ENCODE data around the gene ELMO1. TPM values are rescaled to one million over a fixed set of nuclear protein-coding genes. Genes with fewer than 3 reads are reported as not detected.

The ELMO1 gene
- total and polyA plus RNA-seq, 2 experiments from 2014 or later = 19.7 to 28.7 TPM

GRCh38 chr7:37282927-37283326 lies 165.7 kb downstream of the ELMO1 start:
- no peaks in the 10 kb centered on the region for H3K27me3 ChIP-seq
- no peaks in the 10 kb centered on the region for H4K20me1 ChIP-seq (ENCODE audit: insufficient read depth, poor library complexity, severe bottlenecking)
- no peaks in the 10 kb centered on the region for H3K9me2 ChIP-seq (replicated peaks; ENCODE audit: insufficient read depth)
- no peaks in the 10 kb centered on the region for H3K9me3 ChIP-seq (ENCODE audit: low read depth)
- no peak for DNase-seq (ENCODE audit: low spot score)
- WGBS (ENCODE audit: low lambda C conversion rate, missing lambda C conversion rate) = 60% methylated on average over 3 of the region's 3 CpGs
- no peak overlapping the region for H3K4me3 ChIP-seq
- no peak overlapping the region for H3K4me2 ChIP-seq
- no peak for TF ChIP-seq EZH2phosphoT487 (IDR thresholded peaks at IDR 0.05; ENCODE audit: low read depth, severe bottlenecking, unreplicated experiment)
- TF ChIP-seq EZH2 (IDR thresholded peaks at IDR 0.05; ENCODE audit: borderline replicate concordance) = no peak
- no peak for TF ChIP-seq CTCF (IDR thresholded peaks at IDR 0.05; ENCODE audit: poor library complexity)
- H3K27ac ChIP-seq = no peak overlapping the region
- no peaks in the 10 kb centered on the region for H3K79me2 ChIP-seq
- H2AFZ ChIP-seq = no peak overlapping the region
- no peaks in the 10 kb centered on the region for H3K36me3 ChIP-seq (replicated peaks; ENCODE audit: insufficient read depth, low read depth)
- peaks cover 8% of the 10 kb centered on the region for H3K4me1 ChIP-seq (ENCODE audit: insufficient read depth)

- H2AFZ ChIP-seq = no peak overlapping the region
- H3K9me3 ChIP-seq (ENCODE audit: low read depth) = no peaks in the 10 kb centered on the region
- TF ChIP-seq CTCF (IDR thresholded peaks at IDR 0.05; ENCODE audit: poor library complexity) (no peak), EZH2 (IDR thresholded peaks at IDR 0.05; ENCODE audit: borderline replicate concordance) (no peak), EZH2phosphoT487 (IDR thresholded peaks at IDR 0.05; ENCODE audit: low read depth, severe bottlenecking, unreplicated experiment) (no peak)
- no peak overlapping the region for H3K4me2 ChIP-seq
- H3K79me2 ChIP-seq = no peaks in the 10 kb centered on the region
- H3K36me3 ChIP-seq (replicated peaks; ENCODE audit: insufficient read depth, low read depth) = no peaks in the 10 kb centered on the region
- no peak overlapping the region for H3K27ac ChIP-seq
- H3K4me3 ChIP-seq = no peak overlapping the region
- no peaks in the 10 kb centered on the region for H3K27me3 ChIP-seq
- no peaks in the 10 kb centered on the region for H4K20me1 ChIP-seq (ENCODE audit: insufficient read depth, poor library complexity, severe bottlenecking)
- WGBS (ENCODE audit: low lambda C conversion rate, missing lambda C conversion rate) = 71% methylated on average over 4 of the region's 4 CpGs
- DNase-seq (ENCODE audit: low spot score) = no peak
- H3K9me2 ChIP-seq (replicated peaks; ENCODE audit: insufficient read depth) = no peaks in the 10 kb centered on the region
- H3K4me1 ChIP-seq (ENCODE audit: insufficient read depth) = peaks cover 2% of the 10 kb centered on the region
Measured at GRCh38 chr7:37282093-37282444, 166.6 kb downstream of the ELMO1 start.

GRCh38 chr7:37281368-37282092 lies 167.1 kb downstream of the ELMO1 start:
- Histone ChIP-seq H2AFZ (no peak overlapping the region), H3K27me3 (no peaks in the 10 kb centered on the region), H3K4me1 (ENCODE audit: insufficient read depth) (no peaks in the 10 kb centered on the region), H4K20me1 (ENCODE audit: insufficient read depth, poor library complexity, severe bottlenecking) (no peaks in the 10 kb centered on the region), H3K4me3 (no peak overlapping the region), H3K9me2 (replicated peaks; ENCODE audit: insufficient read depth) (no peaks in the 10 kb centered on the region), H3K79me2 (no peaks in the 10 kb centered on the region), H3K4me2 (no peak overlapping the region), H3K36me3 (replicated peaks; ENCODE audit: insufficient read depth, low read depth) (no peaks in the 10 kb centered on the region), H3K27ac (no peak overlapping the region), H3K9me3 (ENCODE audit: low read depth) (no peaks in the 10 kb centered on the region)
- TF ChIP-seq CTCF (IDR thresholded peaks at IDR 0.05; ENCODE audit: poor library complexity) (no peak), EZH2 (IDR thresholded peaks at IDR 0.05; ENCODE audit: borderline replicate concordance) (no peak), EZH2phosphoT487 (IDR thresholded peaks at IDR 0.05; ENCODE audit: low read depth, severe bottlenecking, unreplicated experiment) (no peak)
- no peak for DNase-seq (ENCODE audit: low spot score)
- 80% methylated on average over 5 of the region's 5 CpGs for WGBS (ENCODE audit: low lambda C conversion rate, missing lambda C conversion rate)

All from hepatocyte (in vitro differentiated cells).